Measurements from ENCODE around the gene B3GNT2. TPM values are rescaled to one million over a fixed set of nuclear protein-coding genes. Genes with fewer than 3 reads are reported as not detected.
"Not testable (repeated sequence)": the region's sequence is repeated elsewhere in the genome, so short reads cannot be mapped to it uniquely, and the experiment has no call there.

B3GNT2 gene
- total RNA-seq, 1 experiment from 2014 or later: 14.1 TPM

DNA sequence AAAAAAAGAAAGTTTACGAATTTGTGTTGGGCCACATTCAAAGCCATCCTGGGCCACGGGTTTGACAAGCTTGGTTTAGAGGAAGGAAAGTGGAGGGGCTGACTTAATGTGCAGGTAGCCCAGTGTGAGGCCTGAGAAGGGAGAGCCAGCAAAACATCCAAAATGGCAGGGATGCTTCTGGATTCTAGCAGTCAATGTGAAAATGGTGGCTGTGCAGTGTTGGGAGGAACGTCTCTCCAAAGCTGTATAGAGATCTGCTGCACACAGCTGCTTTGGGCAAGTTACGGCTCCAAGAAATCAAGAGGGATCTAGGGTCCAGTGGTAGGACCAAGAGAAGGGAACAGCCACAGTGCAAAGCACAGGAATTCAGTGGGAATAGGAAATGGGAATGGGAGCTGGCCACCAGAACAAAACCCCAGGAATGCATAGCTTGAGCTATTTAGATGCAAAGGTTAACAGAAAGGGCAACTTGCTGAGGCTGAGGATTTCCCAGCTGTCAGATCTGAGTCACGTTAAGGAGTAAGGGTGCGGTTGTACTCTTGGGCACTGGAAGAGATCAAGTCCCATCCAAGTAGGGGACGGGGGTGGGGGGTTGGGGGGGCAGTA is 70.6 kb downstream of the B3GNT2 start:
- H3K4me1 ChIP-seq (ENCODE audit: control insufficient read depth, insufficient read depth, low read length): no peaks in the 10 kb centered on the region
- ATAC-seq: no peak
- no peaks in the 10 kb centered on the region for H3K9me3 ChIP-seq (ENCODE audit: control insufficient read depth, insufficient read depth, low read depth, low read length)
- POLR2A ChIA-PET: no interaction called here
- no peak for TF ChIP-seq POLR2AphosphoS5 (IDR thresholded peaks at IDR 0.05; ENCODE audit: low read depth, low read length)
- TF ChIP-seq TCF7L2 (IDR thresholded peaks at IDR 0.05; ENCODE audit: low read depth, low read length): no peak
- no peak for TF ChIP-seq SIN3A (IDR thresholded peaks at IDR 0.05; ENCODE audit: borderline replicate concordance, insufficient read depth, low read depth, low read length)
- TF ChIP-seq, protein P1, sequence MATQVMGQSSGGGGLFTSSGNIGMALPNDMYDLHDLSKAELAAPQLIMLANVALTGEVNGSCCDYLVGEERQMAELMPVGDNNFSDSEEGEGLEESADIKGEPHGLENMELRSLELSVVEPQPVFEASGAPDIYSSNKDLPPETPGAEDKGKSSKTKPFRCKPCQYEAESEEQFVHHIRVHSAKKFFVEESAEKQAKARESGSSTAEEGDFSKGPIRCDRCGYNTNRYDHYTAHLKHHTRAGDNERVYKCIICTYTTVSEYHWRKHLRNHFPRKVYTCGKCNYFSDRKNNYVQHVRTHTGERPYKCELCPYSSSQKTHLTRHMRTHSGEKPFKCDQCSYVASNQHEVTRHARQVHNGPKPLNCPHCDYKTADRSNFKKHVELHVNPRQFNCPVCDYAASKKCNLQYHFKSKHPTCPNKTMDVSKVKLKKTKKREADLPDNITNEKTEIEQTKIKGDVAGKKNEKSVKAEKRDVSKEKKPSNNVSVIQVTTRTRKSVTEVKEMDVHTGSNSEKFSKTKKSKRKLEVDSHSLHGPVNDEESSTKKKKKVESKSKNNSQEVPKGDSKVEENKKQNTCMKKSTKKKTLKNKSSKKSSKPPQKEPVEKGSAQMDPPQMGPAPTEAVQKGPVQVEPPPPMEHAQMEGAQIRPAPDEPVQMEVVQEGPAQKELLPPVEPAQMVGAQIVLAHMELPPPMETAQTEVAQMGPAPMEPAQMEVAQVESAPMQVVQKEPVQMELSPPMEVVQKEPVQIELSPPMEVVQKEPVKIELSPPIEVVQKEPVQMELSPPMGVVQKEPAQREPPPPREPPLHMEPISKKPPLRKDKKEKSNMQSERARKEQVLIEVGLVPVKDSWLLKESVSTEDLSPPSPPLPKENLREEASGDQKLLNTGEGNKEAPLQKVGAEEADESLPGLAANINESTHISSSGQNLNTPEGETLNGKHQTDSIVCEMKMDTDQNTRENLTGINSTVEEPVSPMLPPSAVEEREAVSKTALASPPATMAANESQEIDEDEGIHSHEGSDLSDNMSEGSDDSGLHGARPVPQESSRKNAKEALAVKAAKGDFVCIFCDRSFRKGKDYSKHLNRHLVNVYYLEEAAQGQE (IDR thresholded peaks at IDR 0.05; ENCODE audit: insufficient read depth in 1 of 2, low read depth in 2 of 2, low read length in 1 of 2): no peak
- TF ChIP-seq, protein P2, sequence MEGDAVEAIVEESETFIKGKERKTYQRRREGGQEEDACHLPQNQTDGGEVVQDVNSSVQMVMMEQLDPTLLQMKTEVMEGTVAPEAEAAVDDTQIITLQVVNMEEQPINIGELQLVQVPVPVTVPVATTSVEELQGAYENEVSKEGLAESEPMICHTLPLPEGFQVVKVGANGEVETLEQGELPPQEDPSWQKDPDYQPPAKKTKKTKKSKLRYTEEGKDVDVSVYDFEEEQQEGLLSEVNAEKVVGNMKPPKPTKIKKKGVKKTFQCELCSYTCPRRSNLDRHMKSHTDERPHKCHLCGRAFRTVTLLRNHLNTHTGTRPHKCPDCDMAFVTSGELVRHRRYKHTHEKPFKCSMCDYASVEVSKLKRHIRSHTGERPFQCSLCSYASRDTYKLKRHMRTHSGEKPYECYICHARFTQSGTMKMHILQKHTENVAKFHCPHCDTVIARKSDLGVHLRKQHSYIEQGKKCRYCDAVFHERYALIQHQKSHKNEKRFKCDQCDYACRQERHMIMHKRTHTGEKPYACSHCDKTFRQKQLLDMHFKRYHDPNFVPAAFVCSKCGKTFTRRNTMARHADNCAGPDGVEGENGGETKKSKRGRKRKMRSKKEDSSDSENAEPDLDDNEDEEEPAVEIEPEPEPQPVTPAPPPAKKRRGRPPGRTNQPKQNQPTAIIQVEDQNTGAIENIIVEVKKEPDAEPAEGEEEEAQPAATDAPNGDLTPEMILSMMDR (IDR thresholded peaks at IDR 0.05): no peak
- H3K27ac ChIP-seq (ENCODE audit: low read length): no peak overlapping the region
- no peaks in the 10 kb centered on the region for H3K27me3 ChIP-seq (ENCODE audit: control insufficient read depth, insufficient read depth, low read length)
- in situ Hi-C loops (cut with HindIII; ENCODE audit: low pct_unique_long_range_greater_than_20kb, low sequenced_read_pairs) (no loop called here), intact Hi-C loops (cut with micrococcal nuclease; ENCODE audit: unreplicated experiment) (no loop called here)
- CTCF ChIA-PET: no interaction called here
- H3K4me3 ChIP-seq (ENCODE audit: low read depth in 2 of 2, low read length in 2 of 2): no peak overlapping the region
- no peaks in the 10 kb centered on the region for H3K36me3 ChIP-seq (ENCODE audit: control insufficient read depth, insufficient read depth, low read length)
- DNase-seq (ENCODE audit: low read depth, low spot score): no peak
- no TSS peak for BruUV-seq (replicated peaks)

DNA sequence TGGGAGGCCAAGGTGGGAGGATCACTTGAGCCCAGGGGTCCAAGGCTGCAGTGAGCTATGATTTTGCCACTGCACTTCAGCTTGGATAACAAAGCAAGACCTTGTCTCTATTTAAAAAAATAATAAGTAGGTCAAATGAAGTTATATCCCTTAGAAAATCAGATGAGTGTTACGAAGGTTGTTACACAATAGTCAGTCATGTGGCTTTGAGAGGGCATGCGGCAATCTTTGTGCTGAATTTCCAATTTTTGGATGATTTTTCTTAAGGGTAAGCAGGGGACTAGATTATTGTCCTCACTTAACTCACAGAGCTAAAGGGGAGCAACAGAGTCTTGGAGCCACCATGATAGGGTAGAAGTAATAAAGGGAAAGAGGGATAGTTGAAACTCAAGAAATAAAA is 71.8 kb downstream of the B3GNT2 start:
- Histone ChIP-seq H3K4me3 (ENCODE audit: low read depth in 2 of 2, low read length in 2 of 2) (no peak overlapping the region), H3K9me3 (ENCODE audit: control insufficient read depth, insufficient read depth, low read depth, low read length) (no peaks in the 10 kb centered on the region), H3K27me3 (ENCODE audit: control insufficient read depth, insufficient read depth, low read length) (no peaks in the 10 kb centered on the region), H3K4me1 (ENCODE audit: control insufficient read depth, insufficient read depth, low read length) (no peaks in the 10 kb centered on the region), H3K27ac (ENCODE audit: low read length) (no peak overlapping the region), H3K36me3 (ENCODE audit: control insufficient read depth, insufficient read depth, low read length) (no peaks in the 10 kb centered on the region)
- intact Hi-C loops (cut with micrococcal nuclease; ENCODE audit: unreplicated experiment): no loop called here
- ChIA-PET POLR2A (no interaction called here), CTCF (no interaction called here)
- no peak for ATAC-seq
- no peak for DNase-seq (ENCODE audit: low read depth, low spot score)
- no TSS peak for BruUV-seq (replicated peaks)
- TF ChIP-seq TCF7L2 (IDR thresholded peaks at IDR 0.05; ENCODE audit: low read depth, low read length): no peak
- no peak for TF ChIP-seq SIN3A (IDR thresholded peaks at IDR 0.05; ENCODE audit: borderline replicate concordance, insufficient read depth, low read depth, low read length)
- TF ChIP-seq, protein P2 (IDR thresholded peaks at IDR 0.05): no peak
- TF ChIP-seq, protein P1 (IDR thresholded peaks at IDR 0.05; ENCODE audit: insufficient read depth in 1 of 2, low read depth in 2 of 2, low read length in 1 of 2): no peak
- no peak for TF ChIP-seq POLR2AphosphoS5 (IDR thresholded peaks at IDR 0.05; ENCODE audit: low read depth, low read length)
- in situ Hi-C loops (cut with HindIII; ENCODE audit: low pct_unique_long_range_greater_than_20kb, low sequenced_read_pairs): no loop called here

DNA sequence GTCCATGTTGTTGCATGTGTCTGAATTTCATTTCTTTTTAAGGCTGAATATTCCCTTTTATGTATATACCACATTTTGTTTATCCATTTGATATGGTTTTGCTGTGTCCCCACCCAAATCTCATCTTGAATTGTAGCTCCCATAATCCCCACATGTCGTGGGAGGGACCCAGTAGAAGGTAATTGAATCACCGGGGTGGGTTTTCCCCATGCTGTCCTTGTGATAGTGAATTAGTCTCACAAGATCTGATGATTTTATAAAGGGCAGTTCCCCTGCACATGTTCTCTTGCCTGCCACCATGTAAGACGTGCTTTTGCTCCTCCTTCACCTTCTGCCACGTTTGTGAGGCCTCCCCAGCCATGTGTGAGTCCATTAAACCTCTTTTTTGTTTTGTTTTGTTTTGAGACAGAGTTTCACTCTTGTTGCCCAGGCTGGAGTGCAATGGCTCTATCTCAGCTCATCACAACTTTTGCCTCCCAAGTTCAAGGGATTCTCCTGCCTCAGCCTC is 72.8 kb downstream of the B3GNT2 start:
- POLR2A ChIA-PET, CTCF ChIA-PET: not testable (repeated sequence)

More for the DNA sequence above, 72.8 kb downstream of the B3GNT2 start:
- H3K36me3 ChIP-seq (ENCODE audit: control insufficient read depth, insufficient read depth, low read length); intact Hi-C loops (cut with micrococcal nuclease; ENCODE audit: unreplicated experiment); H3K4me1 ChIP-seq (ENCODE audit: control insufficient read depth, insufficient read depth, low read length); H3K9me3 ChIP-seq (ENCODE audit: control insufficient read depth, insufficient read depth, low read depth, low read length); ATAC-seq; BruUV-seq (replicated peaks); H3K27me3 ChIP-seq (ENCODE audit: control insufficient read depth, insufficient read depth, low read length); in situ Hi-C loops (cut with HindIII; ENCODE audit: low pct_unique_long_range_greater_than_20kb, low sequenced_read_pairs); H3K27ac ChIP-seq (ENCODE audit: low read length); DNase-seq (ENCODE audit: low read depth, low spot score); H3K4me3 ChIP-seq (ENCODE audit: low read depth in 2 of 2, low read length in 2 of 2): not testable (repeated sequence)
